ENCODE measurements around the gene CEP95.

Gene CEP95

DNA sequence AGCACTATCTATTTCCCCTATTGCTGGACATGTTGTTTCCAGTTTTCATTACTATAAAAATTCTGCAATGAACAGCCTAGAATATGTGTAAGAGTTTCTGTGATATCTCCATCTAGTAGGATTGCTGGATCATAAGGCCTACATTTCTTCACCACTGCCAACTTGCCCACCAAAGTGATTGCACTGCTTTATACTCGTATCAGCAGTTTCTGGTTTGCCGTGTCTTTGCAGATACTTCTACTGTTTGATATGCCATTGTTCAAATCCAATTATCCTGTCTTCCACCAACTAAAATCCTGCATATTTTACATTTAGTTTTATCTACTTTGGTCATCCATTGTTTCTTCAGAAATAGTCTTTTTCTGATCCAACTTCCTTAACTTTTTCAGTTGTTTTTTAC is 21.1 kb downstream of the CEP95 start:
- DNase-seq = no peak

GRCh38 chr17:64529221-64529620 is 22.4 kb downstream of the CEP95 start:
- DNase-seq = no peak

DNA sequence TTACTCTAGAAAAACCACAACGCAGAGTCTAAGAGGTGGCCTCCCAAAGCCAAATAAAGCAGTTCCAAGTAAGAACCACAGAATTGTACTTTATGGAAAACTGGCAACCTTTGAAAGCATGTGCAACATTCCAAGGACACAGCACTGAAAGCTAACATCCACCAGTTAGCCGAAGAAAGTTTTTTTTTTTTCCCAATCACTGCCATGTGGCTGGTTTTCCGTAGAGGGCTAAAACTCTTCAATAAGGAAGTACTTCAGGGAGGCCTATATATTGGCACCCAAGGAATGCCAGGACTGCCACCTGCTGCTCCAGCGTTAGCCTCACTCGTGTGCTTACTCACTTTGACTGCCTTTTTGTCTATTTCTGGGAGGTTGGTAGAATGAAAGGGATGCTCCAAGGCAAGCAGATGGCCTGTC is 25.2 kb downstream of the CEP95 start:
- DNase-seq = no peak

- DNase-seq = no peak
These were observed 25.6 kb downstream of the CEP95 start for GRCh38 chr17:64532409-64532808.

DNA sequence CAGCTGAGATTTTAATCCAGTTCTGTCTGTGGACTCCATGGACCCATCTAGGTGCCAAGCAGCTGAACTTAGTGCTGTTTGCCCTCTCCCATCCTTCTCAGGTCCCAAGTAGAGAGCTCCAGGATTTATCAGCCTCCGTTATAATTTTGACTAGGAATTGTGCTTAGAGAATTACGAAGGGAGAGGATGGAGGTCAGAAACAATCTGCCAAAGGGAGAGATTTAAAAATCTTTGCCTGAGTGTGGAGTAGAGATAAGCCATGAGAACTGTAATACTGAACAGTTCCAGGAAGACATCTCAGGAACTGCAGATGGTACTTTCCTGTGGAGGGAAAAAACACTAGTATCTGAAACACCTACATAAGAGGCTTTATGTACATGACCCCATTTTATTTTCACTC is 27.0 kb downstream of the CEP95 start:
- DNase-seq = no peak

DNA sequence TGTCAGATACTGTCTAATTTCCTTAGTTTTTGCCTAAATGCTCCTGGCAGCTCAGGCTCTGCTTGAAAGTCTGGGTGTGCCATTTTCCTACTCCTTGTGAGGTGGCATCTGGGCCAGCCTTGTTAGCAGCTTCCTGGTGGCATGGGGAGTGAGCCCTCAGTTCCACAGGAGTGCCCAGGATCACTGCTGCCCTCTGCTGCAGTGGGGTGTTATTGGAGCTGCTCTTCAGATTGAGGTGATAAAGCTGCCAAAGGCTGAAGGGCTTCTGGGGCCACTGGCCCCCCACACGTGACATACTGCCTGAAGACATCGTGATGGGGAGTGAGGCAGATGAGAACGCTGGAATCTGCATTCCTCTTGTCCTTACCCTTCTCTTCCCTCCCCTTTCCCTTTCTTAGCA is 27.4 kb downstream of the CEP95 start:
- no peak for DNase-seq

DNA sequence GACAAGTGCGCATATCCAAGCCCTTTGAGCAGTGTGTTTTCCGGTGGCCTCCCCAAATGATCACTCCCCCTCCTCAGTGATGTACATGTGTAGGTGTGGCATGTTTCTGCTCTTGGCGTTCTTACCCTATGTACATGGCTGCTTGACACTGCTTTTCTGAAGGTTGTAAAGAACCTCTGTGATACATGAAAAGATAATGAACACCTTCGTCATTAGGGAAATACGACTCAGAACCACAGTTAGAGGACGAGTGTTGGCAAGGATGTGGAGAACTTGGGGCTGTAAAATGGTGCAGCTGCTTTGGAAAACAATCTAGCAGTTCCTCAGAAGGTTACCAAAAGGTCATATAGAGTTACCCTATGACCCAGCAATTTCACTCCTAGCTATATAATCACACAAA is 28.6 kb downstream of the CEP95 start:
- peak in 1 of 5 experiments; percentile 12 for DNase-seq

DNA sequence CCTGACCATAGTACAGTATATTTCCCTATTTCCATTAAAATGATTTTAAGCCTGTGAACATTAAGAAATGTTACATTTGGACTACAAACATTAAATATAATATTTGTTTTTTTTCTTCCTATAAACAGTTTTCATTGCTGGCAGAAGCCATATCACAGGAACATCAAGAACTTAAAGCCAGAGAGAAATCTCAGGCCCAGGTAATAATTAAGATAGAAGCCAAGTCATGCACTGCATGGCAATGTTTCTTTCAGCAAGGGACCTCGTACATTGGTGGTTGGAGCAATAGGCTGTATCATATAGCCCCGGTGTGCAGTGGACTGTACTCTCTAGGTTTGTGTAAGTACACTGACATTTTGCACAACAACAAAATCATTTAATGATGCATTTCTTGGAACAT is 30.1 kb downstream of the CEP95 start:
- DNase-seq = no peak

- no peak for DNase-seq
These were observed 30.7 kb downstream of the CEP95 start for GRCh38 chr17:64537488-64537887.

GRCh38 chr17:64538508-64539130 is 31.8 kb downstream of the CEP95 start:
- DNase-seq = no peak

- no peak for DNase-seq
These were observed 33.5 kb downstream of the CEP95 start for GRCh38 chr17:64540118-64540776.

DNA sequence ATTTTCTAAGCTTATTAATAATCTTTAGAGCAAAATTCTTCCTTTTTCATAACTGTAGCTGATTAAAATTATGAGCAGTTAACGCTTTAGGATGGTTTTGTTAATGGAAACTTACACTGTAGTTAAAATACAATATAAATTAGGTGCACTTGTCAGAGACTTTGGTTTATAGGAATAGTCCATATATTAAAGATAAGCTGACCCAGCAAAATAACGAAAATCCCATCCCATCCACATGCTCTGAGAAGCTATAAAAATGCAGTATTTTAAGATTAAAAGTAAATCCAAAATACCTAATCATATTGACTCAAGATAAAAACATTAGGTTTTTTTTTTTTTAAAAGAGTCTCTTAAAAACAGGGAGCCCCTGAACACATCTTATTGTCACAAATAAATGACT is 38.0 kb downstream of the CEP95 start:
- DNase-seq = no peak

DNA sequence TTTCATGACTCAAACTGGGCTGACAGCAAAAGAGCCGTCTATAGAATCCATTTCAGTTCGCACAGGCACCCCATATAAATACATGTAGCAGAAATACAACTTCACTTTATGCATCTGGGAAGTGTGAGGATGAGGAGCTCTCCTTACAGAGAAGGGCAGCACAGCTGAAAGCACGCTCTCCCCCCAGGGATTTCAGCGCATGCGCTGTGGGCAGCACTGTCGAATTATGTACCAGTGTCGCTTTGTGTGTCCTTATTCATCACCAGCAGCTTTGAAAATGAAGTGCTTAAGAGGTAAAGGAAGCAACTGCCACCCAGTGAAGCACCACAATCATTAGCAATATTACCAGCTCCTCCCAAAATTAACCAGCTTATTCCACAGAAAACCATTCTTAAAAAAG is 39.9 kb downstream of the CEP95 start:
- no peak for DNase-seq

DNA sequence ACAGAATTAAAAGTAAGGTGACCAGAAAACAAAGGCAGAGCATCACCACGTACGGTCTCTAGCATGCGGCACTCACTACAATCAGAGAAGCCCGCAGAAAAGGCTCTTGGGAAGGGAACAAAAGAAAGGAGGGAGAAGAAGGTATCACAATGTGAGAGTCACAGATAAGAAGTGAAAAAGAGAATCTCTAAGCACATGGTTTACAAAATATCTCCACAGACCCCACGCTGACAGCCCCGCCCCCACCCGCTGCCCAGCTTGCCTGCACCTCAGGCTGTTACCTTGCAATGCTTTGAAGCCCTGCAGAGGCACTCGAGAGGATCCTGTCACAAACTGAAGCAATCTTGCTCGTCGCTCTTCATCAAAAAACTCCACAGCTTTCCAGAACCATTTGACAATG is 40.5 kb downstream of the CEP95 start:
- no peak for DNase-seq

GRCh38 chr17:64551461-64551860 is 44.7 kb downstream of the CEP95 start:
- no peak for DNase-seq

DNA sequence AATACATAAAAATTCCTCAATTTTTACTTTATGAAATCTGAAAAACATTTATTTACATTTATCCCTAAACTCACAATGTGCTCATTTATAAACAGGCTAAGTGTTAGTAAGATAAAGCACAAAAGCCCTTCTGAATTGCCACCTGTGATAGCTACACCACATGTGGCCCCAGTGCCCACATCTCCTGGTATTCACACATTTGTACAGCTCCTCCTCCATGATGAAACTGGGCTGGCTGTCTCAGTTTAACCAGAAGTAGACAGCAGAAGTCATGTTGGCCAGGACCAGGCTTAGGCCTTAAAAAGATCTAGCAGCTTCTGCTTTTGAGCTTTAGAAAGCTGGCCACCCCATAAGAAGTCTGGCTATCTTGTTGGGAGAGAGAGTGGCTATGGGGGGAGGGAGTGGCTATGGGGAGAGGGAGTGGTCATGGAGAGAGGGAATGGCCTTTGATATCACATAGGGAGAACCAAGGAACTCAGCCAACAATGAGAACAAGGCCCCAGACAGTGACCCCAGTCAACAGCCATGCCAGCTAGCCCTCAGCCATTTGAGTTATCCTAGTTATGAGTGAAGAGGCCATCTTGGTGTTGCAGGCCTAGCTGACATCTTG is 47.4 kb downstream of the CEP95 start:
- DNase-seq = no peak

- DNase-seq = no peak
These were observed 48.5 kb downstream of the CEP95 start for GRCh38 chr17:64555281-64555680.

- peak in 1 of 5 experiments; percentile 18 for DNase-seq
These were observed 57.3 kb downstream of the CEP95 start for GRCh38 chr17:64564098-64564497.

DNA sequence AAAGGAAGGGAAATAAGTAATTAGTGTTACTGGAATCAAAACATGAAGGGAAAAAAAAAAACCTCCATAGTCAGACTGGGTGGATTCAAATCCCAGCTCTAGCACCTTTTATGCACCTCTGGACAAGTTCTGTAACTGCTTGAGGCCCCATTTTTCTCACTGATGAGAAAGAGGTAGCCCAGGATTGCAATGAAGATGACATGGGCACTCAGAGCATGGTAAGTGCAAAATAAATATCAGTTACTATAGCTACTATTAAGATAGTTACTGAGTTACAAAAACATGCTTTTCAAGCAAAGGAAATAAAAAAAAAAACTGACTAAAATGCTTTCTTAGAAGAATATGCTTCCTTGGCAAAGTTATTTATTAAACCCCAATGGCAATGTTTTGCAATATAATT is 58.8 kb downstream of the CEP95 start:
- DNase-seq = no peak

DNA sequence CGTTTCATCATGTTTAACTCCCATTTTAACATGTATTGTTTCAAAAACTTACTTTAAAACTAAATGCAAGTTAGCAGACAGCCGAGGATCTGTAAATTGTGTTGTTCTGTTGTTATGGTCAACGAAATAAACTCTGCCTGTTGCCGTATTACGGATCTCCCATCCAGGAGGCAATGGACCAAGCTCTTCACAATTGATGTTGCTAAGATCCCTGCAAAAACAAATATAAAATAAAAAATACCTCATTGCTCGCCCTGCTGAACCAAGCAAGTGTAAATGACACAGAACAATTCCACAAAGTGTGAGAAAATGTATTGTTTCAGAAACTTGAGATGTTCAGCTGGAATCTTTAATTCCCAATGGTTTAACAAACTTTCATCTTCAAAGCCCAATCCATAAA is 65.0 kb downstream of the CEP95 start:
- DNase-seq = no peak

DNA sequence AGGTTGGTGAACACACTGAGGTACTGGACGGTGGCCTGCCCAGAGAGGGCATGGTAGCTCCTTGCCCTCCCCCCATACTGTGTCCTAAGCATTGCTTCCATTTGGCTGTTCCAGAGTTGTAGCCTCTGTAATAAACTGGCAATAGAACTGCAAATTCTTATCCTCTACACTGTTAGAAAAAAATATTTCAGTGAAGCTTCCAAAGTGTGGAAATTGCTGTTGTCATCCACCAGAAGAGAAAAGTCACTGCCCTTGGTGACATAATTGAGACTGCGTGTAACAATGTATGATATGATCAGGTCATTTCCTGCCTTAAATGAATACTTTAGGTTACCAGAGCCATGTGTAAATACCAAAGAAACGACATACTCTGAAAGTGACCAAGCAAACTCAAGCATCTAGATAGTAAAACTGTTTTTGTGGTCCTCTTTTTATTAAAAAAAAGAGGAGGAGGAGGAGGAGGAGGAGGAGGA is 65.9 kb downstream of the CEP95 start:
- peak in 1 of 5 experiments; percentile 85 for DNase-seq

GRCh38 chr17:64573214-64573613 is 66.4 kb downstream of the CEP95 start:
- peak in 1 of 5 experiments; percentile 75 for DNase-seq

GRCh38 chr17:64574646-64575045 is 67.9 kb downstream of the CEP95 start:
- no peak for DNase-seq

DNA sequence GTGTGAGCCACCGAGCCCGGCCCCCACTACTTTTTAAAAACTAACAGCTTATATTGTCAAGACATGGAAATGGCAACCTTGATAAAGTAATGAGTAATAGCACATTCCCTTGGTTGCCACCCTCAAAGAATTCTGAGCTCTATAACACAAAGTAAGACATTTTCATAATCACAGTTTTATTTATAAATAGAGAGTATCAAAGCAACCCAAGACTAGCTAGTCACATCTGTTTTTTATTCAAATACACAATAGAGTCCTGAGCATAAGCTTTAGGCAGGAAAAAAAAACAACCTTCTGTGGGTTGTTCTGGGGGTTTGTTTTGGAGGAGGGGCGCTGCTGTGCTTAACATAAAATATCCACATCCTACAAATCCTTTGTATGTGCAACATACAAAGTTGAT is 68.7 kb downstream of the CEP95 start:
- DNase-seq = no peak
